SU-DHL-6 (cell line): ENCODE results near the gene AGAP1.
"Not testable (repeated sequence)": the region's sequence is repeated elsewhere in the genome, so short reads cannot be mapped to it uniquely, and the experiment has no call there.

Experiments
- CTCF ChIP-seq: fragments of 200-600 bp; sonication (generic); IDR thresholded peaks from one replicate; pipeline ENCODE4 v1.5.1; 2017; ENCODE audit warnings: antibody characterized with exemption, mild to moderate bottlenecking, low read length, moderate library complexity; ENCODE audit not compliant: insufficient read depth, poor library complexity, severe bottlenecking
- EZH2phosphoT487 ChIP-seq: fragments of 200-600 bp; sonication (generic), shearing (Covaris generic); conservative IDR thresholded peaks from 2 replicates; pipeline ENCODE4 v1.6.1; 2018; ENCODE audit warnings: mild to moderate bottlenecking, antibody characterized with exemption, low read length, moderate library complexity, mixed read lengths

- TF ChIP-seq CTCF, EZH2phosphoT487: not testable (repeated sequence)
These were observed 270.6 kb downstream of the AGAP1 start for GRCh38 chr2:235764478-235764877.
